Upper lobe of right lung (tissue), 1 donor: Measurements from ENCODE around the gene CSTPP1. TPM values are rescaled to one million over a fixed set of nuclear protein-coding genes. Genes with fewer than 3 reads are reported as not detected.

Experiments
- ATAC-seq: fragments of 200-7000 bp; cut with Tn5 transposase; one replicate; pipeline ENCODE4 v1.9.1; 2020; ENCODE audit warnings: mild to moderate bottlenecking, moderate library complexity
- DNase-seq: peaks from one replicate; pipeline ENCODE4 v3.0.0-alpha.2; 2020
- H3K27ac ChIP-seq: fragments of 200-600 bp; one replicate; pipeline ENCODE4 v1.8.0; 2022
- H3K27me3 ChIP-seq: fragments of 200-600 bp; one replicate; pipeline ENCODE4 v1.8.0; 2022; ENCODE audit warnings: mild to moderate bottlenecking
- H3K36me3 ChIP-seq: fragments of 200-600 bp; one replicate; pipeline ENCODE4 v1.8.0; 2022
- H3K4me1 ChIP-seq: fragments of 200-600 bp; one replicate; pipeline ENCODE4 v1.8.0; 2022
- H3K4me3 ChIP-seq: fragments of 200-600 bp; one replicate; pipeline ENCODE4 v1.8.0; 2022; ENCODE audit warnings: mild to moderate bottlenecking
- H3K9me3 ChIP-seq: fragments of 200-600 bp; one replicate; pipeline ENCODE4 v1.8.0; 2022
- CTCF ChIP-seq: fragments of 200-600 bp; IDR thresholded peaks from one replicate; pipeline ENCODE4 v1.8.0; 2022; ENCODE audit warnings: antibody characterized with exemption
- intact Hi-C: fragments of 100-400 bp; cut with DNase I; formaldehyde crosslinking; loops from one replicate; pipeline ENCODE4 v1.11.0; 2022
- total RNA-seq: library from RNA; stranded (reverse); fragmentation: NEBNext Ultra II Directional; extraction: Animal tissue kit (Norgen Biotek cat#: 25700); gene quantifications from one replicate; pipeline ENCODE4 v1.2.1, GENCODE V29; 2021
- donor health status: DM: no; HTN: yes; CAD: no; lungs with severe emphysema.

The CSTPP1 gene
- total RNA-seq, 1 donor from 2014 or later: 26.2 TPM

DNA sequence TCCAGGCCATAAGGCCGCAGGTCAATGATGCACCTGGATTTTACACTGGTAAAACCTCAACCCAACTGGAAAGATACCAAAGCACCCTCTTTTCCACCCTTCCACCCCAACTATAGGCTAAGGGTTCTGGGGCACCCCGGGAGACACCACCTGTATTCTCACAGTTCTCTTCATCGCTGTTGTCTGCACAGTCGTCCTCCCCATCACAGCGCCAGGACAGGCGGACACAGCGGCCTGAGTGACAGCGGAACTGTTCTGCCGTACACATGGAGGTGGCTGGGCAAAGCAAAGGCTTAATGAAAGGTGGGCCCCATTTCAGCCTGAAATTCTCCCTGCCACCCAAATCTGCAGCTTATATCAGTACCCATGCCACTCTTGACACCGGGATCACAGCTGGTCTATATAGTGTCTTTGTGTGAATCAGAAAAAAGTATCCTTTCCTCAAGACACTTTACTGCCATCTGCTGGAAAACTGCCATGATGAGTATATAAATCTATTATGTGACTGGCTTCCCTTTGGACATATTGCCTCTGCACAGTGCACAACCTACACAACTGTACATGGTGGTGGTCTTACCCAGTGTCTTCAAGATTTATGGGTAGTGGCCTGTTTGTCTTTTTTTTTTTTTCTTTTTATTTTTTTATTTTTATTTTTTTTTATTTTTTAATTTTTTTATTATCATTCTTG is 39.7 kb upstream of the CSTPP1 start:
- intact Hi-C loops: no loop called here
- DNase-seq (no peak), ATAC-seq (peak; percentile 15)
- no peaks in the 10 kb centered on the region for H3K36me3 ChIP-seq
- no peak overlapping the region for H3K4me3 ChIP-seq
- no peaks in the 10 kb centered on the region for H3K9me3 ChIP-seq
- H3K27ac ChIP-seq: no peak overlapping the region
- no peaks in the 10 kb centered on the region for H3K27me3 ChIP-seq
- H3K4me1 ChIP-seq: no peaks in the 10 kb centered on the region
- TF ChIP-seq CTCF: peak; percentile 5

DNA sequence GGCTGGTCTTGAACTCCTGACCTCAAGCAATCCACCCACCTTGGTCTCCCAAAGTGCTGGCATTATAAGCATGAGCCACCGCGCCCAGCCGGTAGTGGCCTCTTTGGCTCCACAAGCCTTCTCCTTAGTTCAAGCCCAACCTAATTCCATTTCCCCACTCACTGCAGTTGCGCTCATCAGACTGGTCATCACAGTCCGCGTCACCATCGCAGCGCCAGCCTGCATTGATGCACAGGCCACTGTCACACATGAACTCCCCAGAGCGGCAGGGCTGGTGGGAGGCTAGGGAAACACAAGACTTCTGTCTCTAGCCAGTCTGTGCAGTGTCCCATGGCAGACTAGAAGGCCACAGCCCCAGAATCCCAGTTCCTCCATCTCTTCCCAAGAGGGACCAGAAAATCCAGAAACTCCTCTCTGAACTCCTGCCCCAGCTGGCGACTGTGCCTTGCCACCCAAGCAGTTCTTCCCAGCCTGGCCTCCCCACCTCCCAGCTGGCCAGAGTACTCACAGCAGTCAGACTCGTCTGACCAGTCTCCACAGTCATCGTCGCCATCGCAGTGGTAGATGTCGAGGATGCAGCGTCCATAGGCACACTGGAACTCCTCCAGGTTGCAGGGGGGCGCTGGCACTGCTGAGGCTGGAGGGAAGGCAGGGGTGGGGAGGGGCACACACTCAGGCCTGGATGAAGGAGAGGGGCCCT is 38.0 kb upstream of the CSTPP1 start:
- intact Hi-C loops: no loop called here
- H3K4me1 ChIP-seq: no peaks in the 10 kb centered on the region
- H3K4me3 ChIP-seq: no peak overlapping the region
- DNase-seq (no peak), ATAC-seq (peak; percentile 58)
- no peak for TF ChIP-seq CTCF
- H3K9me3 ChIP-seq: no peaks in the 10 kb centered on the region
- H3K27ac ChIP-seq: no peak overlapping the region
- no peaks in the 10 kb centered on the region for H3K27me3 ChIP-seq
- H3K36me3 ChIP-seq: no peaks in the 10 kb centered on the region

DNA sequence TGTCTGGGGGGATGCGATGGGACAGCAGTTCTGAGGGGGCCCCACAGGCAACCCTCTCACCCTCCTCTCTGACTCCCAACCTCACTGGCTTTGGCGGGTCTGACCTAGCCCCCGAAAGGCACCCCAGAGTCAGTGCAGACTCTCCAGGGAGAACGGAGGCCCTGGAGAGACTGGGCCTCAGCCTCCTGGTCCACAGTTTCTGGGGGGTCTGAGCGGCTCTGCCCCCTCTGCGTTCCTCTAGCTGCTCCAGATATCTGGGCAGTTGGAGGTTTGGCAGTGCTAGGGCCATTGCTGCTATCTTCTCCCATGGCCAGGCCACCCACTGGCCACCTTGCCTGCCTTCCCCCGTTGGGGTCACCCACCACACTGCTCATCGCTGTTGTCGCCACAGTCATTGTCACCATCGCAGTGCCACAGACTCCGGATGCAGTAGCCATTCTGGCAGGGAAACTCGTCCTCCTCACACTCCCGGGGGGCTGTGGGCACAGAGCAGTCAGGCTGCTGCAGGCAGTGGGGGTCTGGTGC is 37.0 kb upstream of the CSTPP1 start:
- no peak for ATAC-seq
- Histone ChIP-seq H3K4me3 (no peak overlapping the region), H3K27ac (no peak overlapping the region), H3K27me3 (no peaks in the 10 kb centered on the region), H3K9me3 (no peaks in the 10 kb centered on the region), H3K36me3 (no peaks in the 10 kb centered on the region), H3K4me1 (no peaks in the 10 kb centered on the region)
- no peak for TF ChIP-seq CTCF
- intact Hi-C loops: no loop called here
- no peak for DNase-seq

GRCh38 chr11:46900091-46900746 is 36.3 kb upstream of the CSTPP1 start:
- no peaks in the 10 kb centered on the region for H3K9me3 ChIP-seq
- no peak for ATAC-seq
- H3K27me3 ChIP-seq: no peaks in the 10 kb centered on the region
- no peak for TF ChIP-seq CTCF
- intact Hi-C loops: no loop called here
- no peaks in the 10 kb centered on the region for H3K4me1 ChIP-seq
- no peak overlapping the region for H3K4me3 ChIP-seq
- no peaks in the 10 kb centered on the region for H3K36me3 ChIP-seq
- no peak for DNase-seq
- H3K27ac ChIP-seq: no peak overlapping the region

GRCh38 chr11:46901156-46901555 is 35.4 kb upstream of the CSTPP1 start:
- DNase-seq (no peak), ATAC-seq (no peak)
- Histone ChIP-seq H3K4me1 (no peaks in the 10 kb centered on the region), H3K9me3 (no peaks in the 10 kb centered on the region), H3K27ac (no peak overlapping the region), H3K27me3 (no peaks in the 10 kb centered on the region), H3K36me3 (no peaks in the 10 kb centered on the region), H3K4me3 (no peak overlapping the region)
- TF ChIP-seq CTCF: no peak
- intact Hi-C loops: no loop called here
